GM21529 (cell line): ENCODE measurements around the gene ATF7IP2.
"Not testable (repeated sequence)": the region's sequence is repeated elsewhere in the genome, so short reads cannot be mapped to it uniquely, and the experiment has no call there.

ENCODE experiments used
- ATAC-seq: cut with Tn5 transposase; IDR thresholded peaks from one replicate; pipeline ENCODE4 v1.9.1; 2021; ENCODE audit not compliant: unreplicated experiment

The ATF7IP2 gene

GRCh38 chr16:10447289-10447688 is 61.4 kb downstream of the ATF7IP2 start:
- ATAC-seq = no peak

GRCh38 chr16:10452208-10453158 is 66.6 kb downstream of the ATF7IP2 start:
- ATAC-seq = not testable (repeated sequence)

GRCh38 chr16:10453159-10453510 is 67.3 kb downstream of the ATF7IP2 start:
- ATAC-seq = no peak

- no peak for ATAC-seq
Observed at GRCh38 chr16:10465821-10466220, 80.0 kb downstream of the ATF7IP2 start.

GRCh38 chr16:10466313-10466712 is 80.5 kb downstream of the ATF7IP2 start:
- ATAC-seq = no peak

GRCh38 chr16:10466861-10467260 is 81.0 kb downstream of the ATF7IP2 start:
- no peak for ATAC-seq

- ATAC-seq = not testable (repeated sequence)
Observed at GRCh38 chr16:10476636-10477035, 90.8 kb downstream of the ATF7IP2 start.

- no peak for ATAC-seq
Observed at GRCh38 chr16:10480151-10480550, 94.3 kb downstream of the ATF7IP2 start.

- ATAC-seq = no peak
Observed at GRCh38 chr16:10485159-10485558, 99.3 kb downstream of the ATF7IP2 start.

- ATAC-seq = no peak
Observed at GRCh38 chr16:10485698-10486382, 100.0 kb downstream of the ATF7IP2 start.

- ATAC-seq = no peak
Observed at GRCh38 chr16:10490141-10490540, 104.3 kb downstream of the ATF7IP2 start.

GRCh38 chr16:10493276-10493675 is 107.4 kb downstream of the ATF7IP2 start:
- no peak for ATAC-seq

GRCh38 chr16:10494343-10495030 is 108.6 kb downstream of the ATF7IP2 start:
- ATAC-seq = no peak

GRCh38 chr16:10495031-10495345 is 109.1 kb downstream of the ATF7IP2 start:
- ATAC-seq = no peak

- no peak for ATAC-seq
Observed at GRCh38 chr16:10497132-10498101, 111.6 kb downstream of the ATF7IP2 start.

GRCh38 chr16:10500582-10500981 is 114.7 kb downstream of the ATF7IP2 start:
- ATAC-seq = no peak

- no peak for ATAC-seq
Observed at GRCh38 chr16:10501016-10501607, 115.3 kb downstream of the ATF7IP2 start.

- no peak for ATAC-seq
Observed at GRCh38 chr16:10502776-10503175, 116.9 kb downstream of the ATF7IP2 start.

- ATAC-seq = no peak
Observed at GRCh38 chr16:10504404-10504885, 118.6 kb downstream of the ATF7IP2 start.

GRCh38 chr16:10505286-10505685 is 119.4 kb downstream of the ATF7IP2 start:
- not testable (repeated sequence) for ATAC-seq
